HEK293 (cell line): Measurements from ENCODE around the gene MYO1D.

Experiments used
- CTCF ChIP-seq: fragments of 450-650 bp; formaldehyde crosslinking; IDR thresholded peaks from 2 replicates; pipeline ENCODE4 v1.5.1; 2016; ENCODE audit warnings: missing biosample characterization, missing genetic modification characterization
- ZBTB11 ChIP-seq: fragments of 450-650 bp; formaldehyde crosslinking; conservative IDR thresholded peaks from 2 replicates; pipeline ENCODE4 v1.5.1; 2016; ENCODE audit warnings: low read depth, missing biosample characterization, missing genetic modification characterization
- ZBTB44 ChIP-seq: fragments of 450-650 bp; IDR thresholded peaks from 2 replicates; pipeline ENCODE4 v1.5.1; 2018; ENCODE audit warnings: missing biosample characterization, mild to moderate bottlenecking, missing genetic modification characterization
- ZNF501 ChIP-seq: fragments of 450-650 bp; formaldehyde crosslinking; IDR thresholded peaks from 2 replicates; pipeline ENCODE4 v1.5.1; 2016; ENCODE audit warnings: missing biosample characterization, missing genetic modification characterization

- no peak for TF ChIP-seq ZBTB44
- no peak for TF ChIP-seq ZBTB11 (tag by site-specific recombination)
- TF ChIP-seq ZNF501 (tag by site-specific recombination), result no peak
- TF ChIP-seq CTCF (tag by site-specific recombination), result no peak
Observed at GRCh38 chr17:32835291-32835761, 41.6 kb downstream of the MYO1D start.
